H9 (cell line): ENCODE results near the gene GLT1D1. TPM values are rescaled to one million over a fixed set of nuclear protein-coding genes. Genes with fewer than 3 reads are reported as not detected.

Experiments used
- DNase-seq: peaks from one replicate; pipeline ENCODE4 v3.0.0-alpha.2; 2017
- H2AFZ ChIP-seq: one replicate; pipeline ENCODE4 v1.6.1; 2013; ENCODE audit warnings: mild to moderate bottlenecking, low read length, control low read depth, moderate library complexity
- H2AK5ac ChIP-seq: 2 replicates; pipeline ENCODE4 v1.6.1; 2013; ENCODE audit warnings: low read length, control low read depth, mixed read lengths; ENCODE audit not compliant: insufficient read length
- H2BK120ac ChIP-seq: one replicate; pipeline ENCODE4 v1.6.1; 2013; ENCODE audit warnings: low read depth, mild to moderate bottlenecking, low read length, control low read depth, inconsistent platforms; ENCODE audit not compliant: poor library complexity, severe bottlenecking
- H2BK12ac ChIP-seq: 2 replicates; pipeline ENCODE4 v1.6.1; 2013; ENCODE audit warnings: low read length, control low read depth, mixed read lengths, low read depth; ENCODE audit not compliant: insufficient read length
- H2BK15ac ChIP-seq: 2 replicates; pipeline ENCODE4 v1.6.1; 2013; ENCODE audit warnings: low read depth, low read length, control low read depth
- H2BK20ac ChIP-seq: one replicate; pipeline ENCODE4 v1.6.1; 2013; ENCODE audit warnings: low read depth, mild to moderate bottlenecking, low read length, control low read depth, inconsistent platforms; ENCODE audit not compliant: poor library complexity, severe bottlenecking
- H2BK5ac ChIP-seq: 2 replicates; pipeline ENCODE4 v1.6.1; 2013; ENCODE audit warnings: low read length, control low read depth, mixed read lengths; ENCODE audit not compliant: insufficient read length
- H3K14ac ChIP-seq: 2 replicates; pipeline ENCODE4 v1.6.1; 2013; ENCODE audit warnings: low read length, control low read depth; ENCODE audit not compliant: insufficient read depth
- H3K18ac ChIP-seq: 2 replicates; pipeline ENCODE4 v1.6.1; 2013; ENCODE audit warnings: low read depth, mild to moderate bottlenecking, mixed read lengths, low read length, control low read depth; ENCODE audit not compliant: insufficient read length
- H3K23ac ChIP-seq: 2 replicates; pipeline ENCODE4 v1.6.1; 2013; ENCODE audit warnings: low read length, control low read depth, mixed read lengths, low read depth; ENCODE audit not compliant: insufficient read length
- H3K23me2 ChIP-seq: 2 replicates; pipeline ENCODE4 v1.6.1; 2013; ENCODE audit warnings: low read depth, mild to moderate bottlenecking, mixed read lengths, low read length, control low read depth; ENCODE audit not compliant: insufficient read length, poor library complexity, severe bottlenecking
- H3K27ac ChIP-seq: 2 replicates; pipeline ENCODE4 v1.5.1; 2013; ENCODE audit warnings: low read length, control low read depth, mixed read lengths, low read depth; ENCODE audit not compliant: insufficient read length
- H3K27me3 ChIP-seq: 2 replicates; pipeline ENCODE4 v1.6.1; 2013; ENCODE audit warnings: low read length, control low read depth, inconsistent platforms; ENCODE audit not compliant: insufficient read depth
- H3K4ac ChIP-seq: 2 replicates; pipeline ENCODE4 v1.6.1; 2013; ENCODE audit warnings: low read depth, mild to moderate bottlenecking, control low read depth, inconsistent platforms, low read length, moderate library complexity
- H3K4me1 ChIP-seq: 2 replicates; pipeline ENCODE4 v1.6.1; 2013; ENCODE audit warnings: low read length, control low read depth, inconsistent platforms; ENCODE audit not compliant: insufficient read depth
- H3K4me2 ChIP-seq: 2 replicates; pipeline ENCODE4 v1.6.1; 2013; ENCODE audit warnings: low read length, control low read depth, mixed read lengths; ENCODE audit not compliant: insufficient read length, insufficient read depth
- H3K56ac ChIP-seq: 2 replicates; pipeline ENCODE4 v1.6.1; 2013; ENCODE audit warnings: low read depth, mild to moderate bottlenecking, mixed read lengths, low read length, control low read depth; ENCODE audit not compliant: insufficient read length
- H3K79me1 ChIP-seq: 2 replicates; pipeline ENCODE4 v1.6.1; 2013; ENCODE audit warnings: low read depth, mild to moderate bottlenecking, moderate library complexity, low read length, control low read depth, inconsistent platforms; ENCODE audit not compliant: insufficient read depth, poor library complexity, severe bottlenecking
- H3K79me2 ChIP-seq: 2 replicates; pipeline ENCODE4 v1.6.1; 2013; ENCODE audit warnings: low read length, control low read depth, inconsistent platforms; ENCODE audit not compliant: insufficient read depth
- H3K9ac ChIP-seq: 2 replicates; pipeline ENCODE4 v1.6.1; 2013; ENCODE audit warnings: low read length, control low read depth, mixed read lengths; ENCODE audit not compliant: insufficient read length; ENCODE audit errors: extremely low read depth
- H3K9me3 ChIP-seq: one replicate; pipeline ENCODE4 v1.6.1; 2013; ENCODE audit warnings: low read depth, low read length, inconsistent platforms; ENCODE audit not compliant: control insufficient read depth
- H3T11ph ChIP-seq: one replicate; pipeline ENCODE4 v1.6.1; 2013; ENCODE audit warnings: mild to moderate bottlenecking, low read length, control low read depth, inconsistent platforms
- H4K20me1 ChIP-seq: one replicate; pipeline ENCODE4 v1.6.1; 2013; ENCODE audit not compliant: control insufficient read depth, insufficient read length, insufficient read depth
- H4K5ac ChIP-seq: 2 replicates; pipeline ENCODE4 v1.6.1; 2013; ENCODE audit warnings: low read depth, mild to moderate bottlenecking, mixed read lengths, low read length, control low read depth; ENCODE audit not compliant: insufficient read length
- H4K8ac ChIP-seq: replicated peaks from 2 replicates; pipeline ENCODE4 v1.6.1; 2013; ENCODE audit warnings: low read length, control low read depth, mixed read lengths, low read depth; ENCODE audit not compliant: insufficient read length
- H4K91ac ChIP-seq: 2 replicates; pipeline ENCODE4 v1.6.1; 2013; ENCODE audit warnings: low read depth, mild to moderate bottlenecking, moderate library complexity, mixed read lengths, low read length, control low read depth; ENCODE audit not compliant: insufficient read length
- H3K27ac Mint-ChIP-seq, 3 experiments: 2 replicates in 2 of 3; 3 replicates in 1 of 3; pipeline ENCODE4 v1.8.0; 2020 to 2021; ENCODE audit warnings: mixed read lengths in 3 of 3, mild to moderate bottlenecking in 1 of 3, moderate library complexity in 1 of 3
- H3K27me3 Mint-ChIP-seq: 2 replicates; pipeline ENCODE4 v1.8.0; 2021; ENCODE audit warnings: low read depth, mild to moderate bottlenecking, moderate library complexity, mixed read lengths
- H3K36me3 Mint-ChIP-seq, 3 experiments: 2 replicates in 2 of 3; 3 replicates in 1 of 3; pipeline ENCODE4 v1.8.0; 2020 to 2021; ENCODE audit warnings: low read depth in 3 of 3, mixed read lengths in 3 of 3; ENCODE audit not compliant: insufficient read depth in 1 of 3
- H3K4me1 Mint-ChIP-seq, 2 experiments: 2 replicates each; pipeline ENCODE4 v1.8.0; 2020; ENCODE audit warnings: mixed read lengths in 2 of 2
- H3K4me3 Mint-ChIP-seq, 2 experiments: 2 replicates in 1 of 2; 3 replicates in 1 of 2; pipeline ENCODE4 v1.8.0; 2020 to 2021; ENCODE audit warnings: mild to moderate bottlenecking in 2 of 2, mixed read lengths in 2 of 2, moderate library complexity in 1 of 2
- H3K9me3 Mint-ChIP-seq, 2 experiments: 2 replicates in 1 of 2; 3 replicates in 1 of 2; pipeline ENCODE4 v1.8.0; 2020; ENCODE audit warnings: mild to moderate bottlenecking in 2 of 2, mixed read lengths in 2 of 2, moderate library complexity in 1 of 2
- CTCF ChIP-seq: fragments of 200-600 bp; sonication (generic); conservative IDR thresholded peaks from 3 replicates; pipeline ENCODE4 v1.8.0; 2021; ENCODE audit warnings: antibody characterized with exemption, mild to moderate bottlenecking
- WGBS: extraction: QIAGEN DNeasy Blood & Tissue Kit; methylation state at CpG from one replicate; pipeline ENCODE4 v1.1.7; 2013; ENCODE audit warnings: missing lambda C conversion rate, low lambda C conversion rate, mixed read lengths; ENCODE audit not compliant: insufficient read length; ENCODE audit errors: extremely low coverage; 5-methylcytosine and 5-hydroxymethylcytosine counted together
- total RNA-seq: library from RNA; stranded (reverse); gene quantifications from 2 replicates; pipeline ENCODE4 v1.2.1, GENCODE V29; 2021

The GLT1D1 gene
- total RNA-seq, 1 experiment from 2014 or later: 7.0 TPM

GRCh38 chr12:129005829-129006228 is 152.6 kb downstream of the GLT1D1 start:
- no peak overlapping the region for H3K14ac ChIP-seq
- no peak overlapping the region for H2BK120ac ChIP-seq
- no peak overlapping the region for H3K4me3 Mint-ChIP-seq
- H2BK12ac ChIP-seq: no peak overlapping the region
- H4K91ac ChIP-seq: no peak overlapping the region
- H3K4me1 Mint-ChIP-seq: peaks cover 12 to 19% of the 10 kb centered on the region in 2 experiments
- no peak overlapping the region for H3K9ac ChIP-seq
- no peaks in the 10 kb centered on the region for H3K79me2 ChIP-seq
- H2AK5ac ChIP-seq: no peak overlapping the region
- no CpG with 5 or more reads among the region's 6 CpGs for WGBS
- H3K4me1 ChIP-seq: no peaks in the 10 kb centered on the region
- H3K56ac ChIP-seq: no peak overlapping the region
- no peaks in the 10 kb centered on the region for H3K36me3 Mint-ChIP-seq
- H2BK5ac ChIP-seq: no peak overlapping the region
- no peak for TF ChIP-seq CTCF
- H3K23ac ChIP-seq: no peak overlapping the region
- H3K4ac ChIP-seq: no peak overlapping the region
- no peak overlapping the region for H3K4me2 ChIP-seq
- no peak overlapping the region for H2AFZ ChIP-seq
- H3K27ac Mint-ChIP-seq: no peak overlapping the region
- no peak overlapping the region for H2BK20ac ChIP-seq
- no peak overlapping the region for H4K8ac ChIP-seq
- no peaks in the 10 kb centered on the region for H3K79me1 ChIP-seq
- H3K27me3 ChIP-seq: no peaks in the 10 kb centered on the region
- H3K9me3 ChIP-seq: no peaks in the 10 kb centered on the region
- no peak overlapping the region for H3T11ph ChIP-seq
- no peak overlapping the region for H3K27ac ChIP-seq
- H3K9me3 Mint-ChIP-seq: no peaks in the 10 kb centered on the region
- no peak overlapping the region for H3K18ac ChIP-seq
- H4K5ac ChIP-seq: no peak overlapping the region
- H2BK15ac ChIP-seq: no peak overlapping the region
- no peaks in the 10 kb centered on the region for H4K20me1 ChIP-seq
- DNase-seq: no peak
- H3K23me2 ChIP-seq: no peaks in the 10 kb centered on the region
- H3K27me3 Mint-ChIP-seq: peaks cover 43% of the 10 kb centered on the region
